ENCODE measurements around the gene RBM38. TPM values are rescaled to one million over a fixed set of nuclear protein-coding genes. Genes with fewer than 3 reads are reported as not detected.

The RBM38 gene
- polyA plus RNA-seq, 4 donors: 13.2 to 17.5 (median 15.8) TPM

DNA sequence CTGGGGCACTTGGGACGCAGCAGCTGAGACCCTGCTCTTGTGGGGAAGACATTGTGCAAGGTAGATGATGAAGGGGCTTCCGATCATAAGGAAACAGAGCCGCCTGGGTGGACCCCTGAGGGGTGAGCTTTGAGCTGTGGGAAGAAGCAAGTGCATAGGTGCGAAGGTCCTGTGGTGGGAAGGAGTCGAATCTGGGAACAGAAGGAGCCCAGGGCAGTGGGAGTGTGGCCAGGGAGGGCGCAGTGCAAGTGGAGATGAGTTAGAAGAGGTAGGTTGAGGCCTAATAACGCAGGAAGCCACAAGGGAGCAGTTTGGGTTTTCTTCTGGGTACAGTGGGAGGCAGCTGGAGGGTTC is 10.3 kb downstream of the RBM38 start:
- peaks cover 0 to under 1% of the 10 kb centered on the region in 2 donors for H3K9me3 ChIP-seq (ENCODE audit: control insufficient read depth in 2 of 2, insufficient read depth in 1 of 2, low read depth in 1 of 2, low read length in 1 of 2)
- H3K4me1 ChIP-seq (ENCODE audit: control insufficient read depth in 3 of 3, insufficient read depth in 2 of 3, low read depth in 1 of 3, low read length in 2 of 3): peaks cover 0 to 8% (median 0%) of the 10 kb centered on the region in 3 donors
- DNase-seq (no peak), FAIRE-seq (no peak)
- H3K4me3 ChIP-seq (ENCODE audit: low read depth in 1 of 3, low read length in 3 of 3): no peak overlapping the region
- H3K36me3 ChIP-seq (ENCODE audit: control insufficient read depth in 3 of 3, insufficient read depth in 2 of 3, low read depth in 1 of 3, low read length in 3 of 3): peaks cover 0 to 92% (median 7%) of the 10 kb centered on the region in 3 donors
- H3K27ac ChIP-seq (ENCODE audit: low read depth in 1 of 3, low read length in 2 of 3): no peak overlapping the region
- no peaks in the 10 kb centered on the region for H3K27me3 ChIP-seq (ENCODE audit: control insufficient read depth in 3 of 3, insufficient read depth in 3 of 3, low read length in 3 of 3)
- 88 to 95% (median 95%) methylated on average over 7 of the region's 7 CpGs for WGBS, 3 donors

DNA sequence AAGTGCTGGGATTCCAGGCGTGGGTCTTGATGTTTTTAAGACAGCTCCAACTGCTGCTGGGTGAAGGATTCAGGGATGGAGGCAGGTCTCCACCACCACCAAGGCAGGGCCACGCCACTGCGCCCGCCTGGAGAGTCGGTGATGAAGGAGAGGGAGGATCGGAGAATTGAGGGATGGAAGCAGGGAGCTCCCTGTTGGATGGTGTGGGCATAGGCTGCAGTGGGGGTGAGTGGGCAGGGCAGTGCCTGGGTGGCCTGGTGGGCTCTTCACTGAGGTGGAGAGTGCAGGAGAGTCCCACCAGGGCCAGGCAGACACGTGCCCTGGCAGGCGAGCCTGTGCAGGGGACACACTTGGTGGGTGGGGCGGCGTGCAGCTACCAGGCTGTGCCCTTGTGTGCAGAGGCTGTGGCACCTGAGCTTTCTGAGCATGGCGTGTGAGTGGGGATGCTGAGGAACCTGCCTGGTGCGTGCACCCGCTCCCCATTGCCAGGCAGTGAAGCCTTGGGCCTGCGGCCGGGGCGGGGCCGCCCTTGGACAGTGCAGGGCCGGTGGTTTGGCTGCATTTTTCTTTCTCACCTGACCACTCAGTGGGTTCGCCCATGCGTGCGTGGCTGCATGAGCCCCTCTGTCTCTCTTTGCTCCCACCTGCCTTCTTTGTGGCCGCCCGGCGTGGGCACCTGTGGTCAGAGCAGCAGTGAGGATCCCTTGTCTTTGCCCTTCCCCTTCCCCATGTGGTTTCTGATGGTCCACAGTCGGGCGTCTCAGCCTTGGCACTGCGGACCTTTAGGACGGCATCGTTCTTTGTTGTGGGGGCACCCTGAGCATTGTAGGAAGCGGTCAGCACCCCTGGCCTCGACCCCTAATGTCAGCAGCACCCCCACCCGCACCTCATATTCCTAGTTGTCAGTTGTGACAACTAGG is 11.3 kb downstream of the RBM38 start:
- Histone ChIP-seq H3K4me3 (ENCODE audit: low read depth in 1 of 3, low read length in 3 of 3) (no peak overlapping the region), H3K9me3 (ENCODE audit: control insufficient read depth in 2 of 2, insufficient read depth in 1 of 2, low read depth in 1 of 2, low read length in 1 of 2) (no peaks in the 10 kb centered on the region), H3K4me1 (ENCODE audit: control insufficient read depth in 3 of 3, insufficient read depth in 2 of 3, low read depth in 1 of 3, low read length in 2 of 3) (peaks cover 0 to 8% (median 0%) of the 10 kb centered on the region in 3 donors), H3K27me3 (ENCODE audit: control insufficient read depth in 3 of 3, insufficient read depth in 3 of 3, low read length in 3 of 3) (no peaks in the 10 kb centered on the region), H3K36me3 (ENCODE audit: control insufficient read depth in 3 of 3, insufficient read depth in 2 of 3, low read depth in 1 of 3, low read length in 3 of 3) (peaks cover under 1 to 88% (median 5%) of the 10 kb centered on the region in 3 donors), H3K27ac (ENCODE audit: low read depth in 1 of 3, low read length in 2 of 3) (no peak overlapping the region)
- DNase-seq (no peak), FAIRE-seq (no peak)
- WGBS, 3 donors: 94 to 98% (median 96%) methylated on average over 26 to 32 of the region's 32 CpGs

DNA sequence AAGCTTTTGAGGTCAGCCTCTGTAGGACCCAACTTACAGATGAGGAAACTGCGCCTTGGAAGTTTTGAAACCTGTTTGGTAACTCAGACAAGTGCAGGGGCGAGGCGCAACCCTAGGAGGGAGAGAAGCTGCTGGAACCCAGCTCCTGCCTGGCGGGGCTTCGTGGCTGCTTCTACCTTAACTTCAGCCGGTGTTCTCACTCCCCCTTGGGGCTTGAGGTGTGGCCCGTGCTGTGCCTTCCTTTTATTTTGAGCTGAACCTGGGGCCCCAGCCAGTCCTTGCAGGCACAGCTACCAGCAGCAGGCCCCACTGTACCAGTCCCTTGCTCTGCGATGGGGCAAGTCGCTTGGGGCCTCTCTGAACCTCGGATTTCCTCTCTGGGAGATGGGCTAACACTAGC is 12.0 kb downstream of the RBM38 start:
- WGBS, 3 donors: 94% methylated on average over 10 of the region's 10 CpGs
- DNase-seq (no peak), FAIRE-seq (no peak)
- Histone ChIP-seq H3K4me3 (ENCODE audit: low read depth in 1 of 3, low read length in 3 of 3) (no peak overlapping the region), H3K27ac (ENCODE audit: low read depth in 1 of 3, low read length in 2 of 3) (no peak overlapping the region), H3K27me3 (ENCODE audit: control insufficient read depth in 3 of 3, insufficient read depth in 3 of 3, low read length in 3 of 3) (no peaks in the 10 kb centered on the region), H3K36me3 (ENCODE audit: control insufficient read depth in 3 of 3, insufficient read depth in 2 of 3, low read depth in 1 of 3, low read length in 3 of 3) (peaks cover 5 to 90% (median 12%) of the 10 kb centered on the region in 3 donors), H3K9me3 (ENCODE audit: control insufficient read depth in 2 of 2, insufficient read depth in 1 of 2, low read depth in 1 of 2, low read length in 1 of 2) (no peaks in the 10 kb centered on the region), H3K4me1 (ENCODE audit: control insufficient read depth in 3 of 3, insufficient read depth in 2 of 3, low read depth in 1 of 3, low read length in 2 of 3) (peaks cover 0 to 8% (median 0%) of the 10 kb centered on the region in 3 donors)

DNA sequence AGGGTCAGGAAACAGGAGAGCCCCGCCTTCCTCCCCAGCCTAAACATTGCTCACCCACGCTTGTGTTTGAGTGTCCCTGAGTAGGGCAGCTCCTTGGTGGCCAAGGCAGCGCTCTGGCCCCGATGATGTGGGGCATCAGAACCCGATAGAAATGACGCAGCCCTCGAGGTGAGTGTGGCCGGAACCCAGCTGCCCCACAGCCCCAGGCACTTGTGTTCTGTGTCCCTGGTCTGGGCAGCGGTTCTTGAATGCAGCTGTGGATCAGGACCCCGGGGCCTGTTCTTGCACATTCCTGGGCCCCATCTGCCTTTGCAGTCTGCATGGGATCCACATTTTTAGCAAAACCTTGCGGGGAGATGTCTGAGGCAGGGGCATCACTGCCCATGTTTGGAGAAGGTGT is 12.8 kb downstream of the RBM38 start:
- no peak for FAIRE-seq
- no peak overlapping the region for H3K27ac ChIP-seq (ENCODE audit: low read depth in 1 of 3, low read length in 2 of 3)
- H3K27me3 ChIP-seq (ENCODE audit: control insufficient read depth in 3 of 3, insufficient read depth in 3 of 3, low read length in 3 of 3): no peaks in the 10 kb centered on the region
- H3K4me1 ChIP-seq (ENCODE audit: control insufficient read depth in 3 of 3, insufficient read depth in 2 of 3, low read depth in 1 of 3, low read length in 2 of 3): peaks cover 0 to 8% (median 0%) of the 10 kb centered on the region in 3 donors
- no peak overlapping the region for H3K4me3 ChIP-seq (ENCODE audit: low read depth in 1 of 3, low read length in 3 of 3)
- DNase-seq: no peak
- WGBS, 3 donors: 94 to 96% (median 95%) methylated on average over 11 of the region's 11 CpGs
- H3K36me3 ChIP-seq (ENCODE audit: control insufficient read depth in 3 of 3, insufficient read depth in 2 of 3, low read depth in 1 of 3, low read length in 3 of 3): peaks cover 10 to 90% (median 13%) of the 10 kb centered on the region in 3 donors
- H3K9me3 ChIP-seq (ENCODE audit: control insufficient read depth in 2 of 2, insufficient read depth in 1 of 2, low read depth in 1 of 2, low read length in 1 of 2): no peaks in the 10 kb centered on the region

DNA sequence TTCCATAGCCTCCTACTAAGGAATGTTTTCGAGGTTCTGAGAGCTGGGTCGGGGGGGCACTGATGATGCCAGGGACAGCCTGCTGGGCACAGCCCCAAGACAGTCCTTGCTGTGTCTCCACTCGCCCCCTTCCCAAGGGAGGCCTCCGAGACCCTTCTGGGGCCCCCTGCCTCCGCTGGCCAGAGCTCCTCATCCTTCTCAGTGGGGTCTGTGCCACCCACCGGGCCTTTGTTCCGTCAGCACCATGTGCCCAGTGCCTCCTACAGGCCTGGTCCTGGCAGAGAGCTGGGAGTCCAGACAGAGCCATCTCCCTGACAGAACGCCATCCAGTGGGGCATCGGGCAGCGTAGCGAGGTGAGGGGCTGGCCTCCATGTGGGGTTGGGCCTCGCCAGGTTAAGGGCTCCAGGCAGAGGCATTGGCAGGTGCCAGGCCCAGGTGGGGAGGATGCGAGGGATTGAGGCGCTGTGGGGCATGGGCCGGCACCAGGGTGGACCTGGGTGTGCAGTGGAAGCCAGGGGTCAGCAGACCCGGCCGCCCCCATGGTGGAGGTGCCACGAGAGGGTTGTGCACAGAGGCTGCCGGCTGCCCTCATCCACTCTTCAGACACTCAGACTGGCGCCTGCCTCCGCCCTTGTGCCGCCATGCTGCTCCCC is 13.3 kb downstream of the RBM38 start:
- 93 to 98% (median 96%) methylated on average over 20 to 22 of the region's 22 CpGs for WGBS, 3 donors
- Histone ChIP-seq H3K4me3 (ENCODE audit: low read depth in 1 of 3, low read length in 3 of 3) (no peak overlapping the region), H3K27ac (ENCODE audit: low read depth in 1 of 3, low read length in 2 of 3) (no peak overlapping the region), H3K27me3 (ENCODE audit: control insufficient read depth in 3 of 3, insufficient read depth in 3 of 3, low read length in 3 of 3) (no peaks in the 10 kb centered on the region), H3K36me3 (ENCODE audit: control insufficient read depth in 3 of 3, insufficient read depth in 2 of 3, low read depth in 1 of 3, low read length in 3 of 3) (peaks cover 10 to 91% (median 13%) of the 10 kb centered on the region in 3 donors), H3K9me3 (ENCODE audit: control insufficient read depth in 2 of 2, insufficient read depth in 1 of 2, low read depth in 1 of 2, low read length in 1 of 2) (no peaks in the 10 kb centered on the region), H3K4me1 (ENCODE audit: control insufficient read depth in 3 of 3, insufficient read depth in 2 of 3, low read depth in 1 of 3, low read length in 2 of 3) (peaks cover 0 to 4% (median 0%) of the 10 kb centered on the region in 3 donors)
- no peak for FAIRE-seq
- no peak for DNase-seq

DNA sequence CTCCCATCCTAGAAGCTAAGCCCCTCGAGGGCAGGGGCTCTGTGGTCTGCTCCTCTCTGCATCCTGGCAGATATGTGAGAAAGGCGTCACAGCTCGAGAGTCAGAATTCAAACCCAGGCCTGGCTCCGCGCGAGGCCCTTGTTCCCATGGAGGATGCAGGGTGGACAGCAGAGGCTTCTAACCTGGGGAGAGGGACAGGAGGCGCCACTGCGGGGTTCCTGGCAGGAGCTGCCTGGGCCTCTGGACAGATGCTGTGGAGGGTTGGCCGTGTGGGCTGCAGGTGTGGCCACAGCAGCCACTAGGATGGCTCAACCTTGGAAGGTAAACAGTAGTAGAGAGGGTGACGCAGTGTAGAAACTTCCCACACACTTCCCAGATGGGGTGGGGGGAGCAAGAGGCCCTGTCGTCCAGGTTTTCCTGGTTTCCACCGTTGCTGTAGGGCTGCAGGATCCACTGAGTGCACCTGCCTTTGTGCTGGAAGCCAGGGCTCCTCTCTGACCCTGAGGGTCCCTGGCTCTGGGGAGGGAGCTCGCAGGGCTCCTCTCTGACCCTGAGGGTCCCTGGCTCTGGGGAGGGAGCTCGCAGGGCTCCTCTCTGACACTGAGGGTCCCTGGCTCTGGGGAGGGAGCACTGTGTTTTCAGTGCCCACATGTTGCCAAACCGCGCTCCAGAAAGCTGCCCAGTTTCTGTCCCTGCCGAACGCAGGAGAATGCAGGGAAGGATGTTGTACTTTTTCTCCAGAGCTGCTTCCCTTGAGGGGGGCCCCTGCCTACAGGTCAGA is 14.2 kb downstream of the RBM38 start:
- no peaks in the 10 kb centered on the region for H3K4me1 ChIP-seq (ENCODE audit: control insufficient read depth in 3 of 3, insufficient read depth in 2 of 3, low read depth in 1 of 3, low read length in 2 of 3)
- H3K9me3 ChIP-seq (ENCODE audit: control insufficient read depth in 2 of 2, insufficient read depth in 1 of 2, low read depth in 1 of 2, low read length in 1 of 2): no peaks in the 10 kb centered on the region
- H3K27me3 ChIP-seq (ENCODE audit: control insufficient read depth in 3 of 3, insufficient read depth in 3 of 3, low read length in 3 of 3): no peaks in the 10 kb centered on the region
- no peak for FAIRE-seq
- no peak overlapping the region for H3K27ac ChIP-seq (ENCODE audit: low read depth in 1 of 3, low read length in 2 of 3)
- H3K36me3 ChIP-seq (ENCODE audit: control insufficient read depth in 3 of 3, insufficient read depth in 2 of 3, low read depth in 1 of 3, low read length in 3 of 3): peaks cover 10 to 88% (median 13%) of the 10 kb centered on the region in 3 donors
- no peak for DNase-seq
- WGBS, 3 donors: 87 to 90% (median 87%) methylated on average over 18 of the region's 18 CpGs
- H3K4me3 ChIP-seq (ENCODE audit: low read depth in 1 of 3, low read length in 3 of 3): no peak overlapping the region

DNA sequence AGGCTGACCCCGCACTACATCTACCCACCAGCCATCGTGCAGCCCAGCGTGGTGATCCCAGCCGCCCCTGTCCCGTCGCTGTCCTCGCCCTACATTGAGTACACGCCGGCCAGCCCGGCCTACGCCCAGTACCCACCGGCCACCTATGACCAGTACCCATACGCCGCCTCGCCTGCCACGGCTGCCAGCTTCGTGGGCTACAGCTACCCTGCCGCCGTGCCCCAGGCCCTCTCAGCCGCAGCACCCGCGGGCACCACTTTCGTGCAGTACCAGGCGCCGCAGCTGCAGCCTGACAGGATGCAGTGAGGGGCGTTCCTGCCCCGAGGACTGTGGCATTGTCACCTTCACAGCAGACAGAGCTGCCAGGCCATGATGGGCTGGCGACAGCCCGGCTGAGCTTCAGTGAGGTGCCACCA is 16.4 kb downstream of the RBM38 start:
- H3K27me3 ChIP-seq (ENCODE audit: control insufficient read depth in 3 of 3, insufficient read depth in 3 of 3, low read length in 3 of 3): no peaks in the 10 kb centered on the region
- H3K4me1 ChIP-seq (ENCODE audit: control insufficient read depth in 3 of 3, insufficient read depth in 2 of 3, low read depth in 1 of 3, low read length in 2 of 3): no peaks in the 10 kb centered on the region
- H3K4me3 ChIP-seq (ENCODE audit: low read depth in 1 of 3, low read length in 3 of 3): no peak overlapping the region
- peaks cover 9 to 69% (median 10%) of the 10 kb centered on the region in 3 donors for H3K36me3 ChIP-seq (ENCODE audit: control insufficient read depth in 3 of 3, insufficient read depth in 2 of 3, low read depth in 1 of 3, low read length in 3 of 3)
- H3K27ac ChIP-seq (ENCODE audit: low read depth in 1 of 3, low read length in 2 of 3): no peak overlapping the region
- WGBS, 3 donors: 93 to 96% (median 95%) methylated on average over 27 to 29 of the region's 29 CpGs
- FAIRE-seq (no peak), DNase-seq (no peak)
- H3K9me3 ChIP-seq (ENCODE audit: control insufficient read depth in 2 of 2, insufficient read depth in 1 of 2, low read depth in 1 of 2, low read length in 1 of 2): no peaks in the 10 kb centered on the region

DNA sequence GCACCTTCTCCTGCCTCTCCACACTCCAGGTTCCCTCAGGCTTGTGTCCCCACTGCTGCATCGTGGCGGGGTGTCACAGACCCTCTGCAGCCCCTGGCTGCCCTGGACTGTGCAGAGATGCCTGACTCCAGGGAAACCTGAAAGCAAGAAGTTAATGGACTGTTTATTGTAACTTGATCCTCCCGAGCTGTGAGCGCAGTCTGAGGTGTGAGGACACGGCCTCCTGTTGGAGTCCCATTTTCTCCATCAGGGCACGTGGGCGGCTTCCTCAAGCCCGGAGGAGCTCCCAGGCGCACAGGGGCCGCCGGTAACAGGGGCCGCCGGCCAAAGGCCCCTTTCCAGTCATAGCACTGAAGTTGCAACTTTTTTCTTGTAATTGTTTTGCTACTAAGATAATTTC is 16.9 kb downstream of the RBM38 start:
- H3K9me3 ChIP-seq (ENCODE audit: control insufficient read depth in 2 of 2, insufficient read depth in 1 of 2, low read depth in 1 of 2, low read length in 1 of 2): no peaks in the 10 kb centered on the region
- H3K27me3 ChIP-seq (ENCODE audit: control insufficient read depth in 3 of 3, insufficient read depth in 3 of 3, low read length in 3 of 3): no peaks in the 10 kb centered on the region
- H3K27ac ChIP-seq (ENCODE audit: low read depth in 1 of 3, low read length in 2 of 3): no peak overlapping the region
- H3K36me3 ChIP-seq (ENCODE audit: control insufficient read depth in 3 of 3, insufficient read depth in 2 of 3, low read depth in 1 of 3, low read length in 3 of 3): peaks cover 9 to 63% (median 10%) of the 10 kb centered on the region in 3 donors
- no peak for DNase-seq
- H3K4me3 ChIP-seq (ENCODE audit: low read depth in 1 of 3, low read length in 3 of 3): no peak overlapping the region
- WGBS, 3 donors: 82 to 94% (median 86%) methylated on average over 13 of the region's 13 CpGs
- H3K4me1 ChIP-seq (ENCODE audit: control insufficient read depth in 3 of 3, insufficient read depth in 2 of 3, low read depth in 1 of 3, low read length in 2 of 3): no peaks in the 10 kb centered on the region
- no peak for FAIRE-seq
